ENCODE results near the gene CELF4.

Gene CELF4

GRCh38 chr18:37260367-37261093, 305.1 kb downstream of the CELF4 start:
- Histone ChIP-seq H3K36me3 (ENCODE audit: control insufficient read depth in 2 of 2, insufficient read depth in 2 of 2, low read length in 2 of 2) (no peaks in the 10 kb centered on the region), H3K4me1 (ENCODE audit: control insufficient read depth, insufficient read depth, low read length) (no peaks in the 10 kb centered on the region), H3K4me3 (ENCODE audit: low read length in 2 of 2) (no peak overlapping the region), H3K27ac (ENCODE audit: low read length) (no peak overlapping the region), H3K27me3 (ENCODE audit: control insufficient read depth in 1 of 2, insufficient read depth in 2 of 2, low read length in 2 of 2) (peaks cover 5 to 18% of the 10 kb centered on the region in 2 donors), H3K9me3 (ENCODE audit: control insufficient read depth in 2 of 2, low read length in 2 of 2) (peaks cover 0 to 3% of the 10 kb centered on the region in 2 donors), H3K9ac (ENCODE audit: low read length in 2 of 2) (no peak overlapping the region)

GRCh38 chr18:37259711-37260110, 305.9 kb downstream of the CELF4 start:
- Histone ChIP-seq H3K9me3 (ENCODE audit: control insufficient read depth in 2 of 2, low read length in 2 of 2) (peaks cover 0 to under 1% of the 10 kb centered on the region in 2 donors), H3K27me3 (ENCODE audit: control insufficient read depth in 1 of 2, insufficient read depth in 2 of 2, low read length in 2 of 2) (peaks cover 10 to 23% of the 10 kb centered on the region in 2 donors), H3K27ac (ENCODE audit: low read length) (no peak overlapping the region)

GRCh38 chr18:37258819-37259218, 306.8 kb downstream of the CELF4 start:
- no peaks in the 10 kb centered on the region for H3K9me3 ChIP-seq (ENCODE audit: control insufficient read depth in 2 of 2, low read length in 2 of 2)
- H3K4me1 ChIP-seq (ENCODE audit: control insufficient read depth, insufficient read depth, low read length), result peaks cover 4% of the 10 kb centered on the region
- no peak overlapping the region for H3K4me3 ChIP-seq (ENCODE audit: low read length in 2 of 2)
- H3K27me3 ChIP-seq (ENCODE audit: control insufficient read depth in 1 of 2, insufficient read depth in 2 of 2, low read length in 2 of 2), result peaks cover 14 to 27% of the 10 kb centered on the region in 2 donors
- H3K9ac ChIP-seq (ENCODE audit: low read length in 2 of 2), result no peak overlapping the region
- H3K27ac ChIP-seq (ENCODE audit: low read length), result no peak overlapping the region
- no peaks in the 10 kb centered on the region for H3K36me3 ChIP-seq (ENCODE audit: control insufficient read depth in 2 of 2, insufficient read depth in 2 of 2, low read length in 2 of 2)

More at GRCh38 chr18:37259711-37260110, 305.9 kb downstream of the CELF4 start:
- H3K4me3 ChIP-seq (ENCODE audit: low read length in 2 of 2), result no peak overlapping the region
- no peak overlapping the region for H3K9ac ChIP-seq (ENCODE audit: low read length in 2 of 2)
- no peaks in the 10 kb centered on the region for H3K4me1 ChIP-seq (ENCODE audit: control insufficient read depth, insufficient read depth, low read length)
- H3K36me3 ChIP-seq (ENCODE audit: control insufficient read depth in 2 of 2, insufficient read depth in 2 of 2, low read length in 2 of 2), result no peaks in the 10 kb centered on the region

GRCh38 chr18:37258131-37258530, 307.5 kb downstream of the CELF4 start:
- H3K27ac ChIP-seq (ENCODE audit: low read length), result no peak overlapping the region
- peaks cover 4% of the 10 kb centered on the region for H3K4me1 ChIP-seq (ENCODE audit: control insufficient read depth, insufficient read depth, low read length)
- no peak overlapping the region for H3K4me3 ChIP-seq (ENCODE audit: low read length in 2 of 2)
- no peaks in the 10 kb centered on the region for H3K36me3 ChIP-seq (ENCODE audit: control insufficient read depth in 2 of 2, insufficient read depth in 2 of 2, low read length in 2 of 2)
- H3K27me3 ChIP-seq (ENCODE audit: control insufficient read depth in 1 of 2, insufficient read depth in 2 of 2, low read length in 2 of 2), result peaks cover 19 to 26% of the 10 kb centered on the region in 2 donors
- H3K9me3 ChIP-seq (ENCODE audit: control insufficient read depth in 2 of 2, low read length in 2 of 2), result no peaks in the 10 kb centered on the region
- H3K9ac ChIP-seq (ENCODE audit: low read length in 2 of 2), result no peak overlapping the region

GRCh38 chr18:37254973-37255372, 310.6 kb downstream of the CELF4 start:
- Histone ChIP-seq H3K4me1 (ENCODE audit: control insufficient read depth, insufficient read depth, low read length) (peaks cover 4% of the 10 kb centered on the region), H3K9me3 (ENCODE audit: control insufficient read depth in 2 of 2, low read length in 2 of 2) (no peaks in the 10 kb centered on the region), H3K9ac (ENCODE audit: low read length in 2 of 2) (no peak overlapping the region), H3K36me3 (ENCODE audit: control insufficient read depth in 2 of 2, insufficient read depth in 2 of 2, low read length in 2 of 2) (no peaks in the 10 kb centered on the region), H3K4me3 (ENCODE audit: low read length in 2 of 2) (no peak overlapping the region), H3K27ac (ENCODE audit: low read length) (no peak overlapping the region), H3K27me3 (ENCODE audit: control insufficient read depth in 1 of 2, insufficient read depth in 2 of 2, low read length in 2 of 2) (peaks cover 29 to 43% of the 10 kb centered on the region in 2 donors)

- no peaks in the 10 kb centered on the region for H3K9me3 ChIP-seq (ENCODE audit: control insufficient read depth in 2 of 2, low read length in 2 of 2)
- peaks cover 29 to 43% of the 10 kb centered on the region in 2 donors for H3K27me3 ChIP-seq (ENCODE audit: control insufficient read depth in 1 of 2, insufficient read depth in 2 of 2, low read length in 2 of 2)
- H3K36me3 ChIP-seq (ENCODE audit: control insufficient read depth in 2 of 2, insufficient read depth in 2 of 2, low read length in 2 of 2), result no peaks in the 10 kb centered on the region
- H3K9ac ChIP-seq (ENCODE audit: low read length in 2 of 2), result no peak overlapping the region
- H3K4me1 ChIP-seq (ENCODE audit: control insufficient read depth, insufficient read depth, low read length), result peaks cover 4% of the 10 kb centered on the region
- H3K4me3 ChIP-seq (ENCODE audit: low read length in 2 of 2), result peak overlapping the region in 1 of 2 donors; percentile 40
- H3K27ac ChIP-seq (ENCODE audit: low read length), result no peak overlapping the region
Measured at GRCh38 chr18:37254236-37254754, 311.3 kb downstream of the CELF4 start.

- Histone ChIP-seq H3K9me3 (ENCODE audit: control insufficient read depth in 2 of 2, low read length in 2 of 2) (no peaks in the 10 kb centered on the region), H3K4me1 (ENCODE audit: control insufficient read depth, insufficient read depth, low read length) (peaks cover 4% of the 10 kb centered on the region), H3K36me3 (ENCODE audit: control insufficient read depth in 2 of 2, insufficient read depth in 2 of 2, low read length in 2 of 2) (no peaks in the 10 kb centered on the region), H3K27ac (ENCODE audit: low read length) (no peak overlapping the region), H3K9ac (ENCODE audit: low read length in 2 of 2) (no peak overlapping the region), H3K27me3 (ENCODE audit: control insufficient read depth in 1 of 2, insufficient read depth in 2 of 2, low read length in 2 of 2) (peaks cover 29 to 44% of the 10 kb centered on the region in 2 donors), H3K4me3 (ENCODE audit: low read length in 2 of 2) (peak overlapping the region in 1 of 2 donors; percentile 22)
Measured at GRCh38 chr18:37253394-37254235, 312.0 kb downstream of the CELF4 start.

- Histone ChIP-seq H3K36me3 (ENCODE audit: control insufficient read depth in 2 of 2, insufficient read depth in 2 of 2, low read length in 2 of 2) (no peaks in the 10 kb centered on the region), H3K27me3 (ENCODE audit: control insufficient read depth in 1 of 2, insufficient read depth in 2 of 2, low read length in 2 of 2) (peaks cover 29 to 39% of the 10 kb centered on the region in 2 donors), H3K4me1 (ENCODE audit: control insufficient read depth, insufficient read depth, low read length) (peaks cover 4% of the 10 kb centered on the region), H3K9ac (ENCODE audit: low read length in 2 of 2) (no peak overlapping the region), H3K9me3 (ENCODE audit: control insufficient read depth in 2 of 2, low read length in 2 of 2) (no peaks in the 10 kb centered on the region), H3K4me3 (ENCODE audit: low read length in 2 of 2) (no peak overlapping the region), H3K27ac (ENCODE audit: low read length) (no peak overlapping the region)
Measured at GRCh38 chr18:37252854-37253393, 312.7 kb downstream of the CELF4 start.

- no peak overlapping the region for H3K9ac ChIP-seq (ENCODE audit: low read length in 2 of 2)
- no peaks in the 10 kb centered on the region for H3K9me3 ChIP-seq (ENCODE audit: control insufficient read depth in 2 of 2, low read length in 2 of 2)
- peaks cover 29 to 39% of the 10 kb centered on the region in 2 donors for H3K27me3 ChIP-seq (ENCODE audit: control insufficient read depth in 1 of 2, insufficient read depth in 2 of 2, low read length in 2 of 2)
- H3K27ac ChIP-seq (ENCODE audit: low read length), result no peak overlapping the region
- H3K4me1 ChIP-seq (ENCODE audit: control insufficient read depth, insufficient read depth, low read length), result peaks cover 4% of the 10 kb centered on the region
- H3K36me3 ChIP-seq (ENCODE audit: control insufficient read depth in 2 of 2, insufficient read depth in 2 of 2, low read length in 2 of 2), result no peaks in the 10 kb centered on the region
- no peak overlapping the region for H3K4me3 ChIP-seq (ENCODE audit: low read length in 2 of 2)
Measured at GRCh38 chr18:37252342-37252741, 313.3 kb downstream of the CELF4 start.

GRCh38 chr18:37251679-37252078, 313.9 kb downstream of the CELF4 start:
- Histone ChIP-seq H3K27me3 (ENCODE audit: control insufficient read depth in 1 of 2, insufficient read depth in 2 of 2, low read length in 2 of 2) (peaks cover 29 to 39% of the 10 kb centered on the region in 2 donors), H3K4me3 (ENCODE audit: low read length in 2 of 2) (no peak overlapping the region), H3K4me1 (ENCODE audit: control insufficient read depth, insufficient read depth, low read length) (peaks cover 4% of the 10 kb centered on the region), H3K36me3 (ENCODE audit: control insufficient read depth in 2 of 2, insufficient read depth in 2 of 2, low read length in 2 of 2) (no peaks in the 10 kb centered on the region), H3K27ac (ENCODE audit: low read length) (no peak overlapping the region), H3K9me3 (ENCODE audit: control insufficient read depth in 2 of 2, low read length in 2 of 2) (no peaks in the 10 kb centered on the region), H3K9ac (ENCODE audit: low read length in 2 of 2) (no peak overlapping the region)

Data from stomach smooth muscle (tissue), 2 donors.